T-helper 1 cell treated with Interleukin-12 subunit alpha and Interleukin-12 subunit beta and Interleukin-4 antibody, amounts not matched to agents 30 μg/mL and 1 μg/mL, for 36 hours (primary cell): Measurements from ENCODE around the gene MT2A.

Experiments
- H3K27ac Mint-ChIP-seq: one replicate; pipeline ENCODE4 v1.8.0; 2021; ENCODE audit warnings: mild to moderate bottlenecking, mixed read lengths
- H3K27me3 Mint-ChIP-seq: one replicate; pipeline ENCODE4 v1.8.0; 2021; ENCODE audit warnings: low read depth, mixed read lengths
- H3K36me3 Mint-ChIP-seq: one replicate; pipeline ENCODE4 v1.8.0; 2021; ENCODE audit warnings: low read depth, mixed read lengths
- H3K4me1 Mint-ChIP-seq: one replicate; pipeline ENCODE4 v1.8.0; 2021; ENCODE audit warnings: low read depth, mixed read lengths
- H3K4me3 Mint-ChIP-seq: one replicate; pipeline ENCODE4 v1.8.0; 2021; ENCODE audit warnings: mild to moderate bottlenecking, moderate library complexity, mixed read lengths
- H3K9me3 Mint-ChIP-seq: one replicate; pipeline ENCODE4 v1.8.0; 2021; ENCODE audit warnings: mixed read lengths

The MT2A gene

GRCh38 chr16:56634715-56635440 lies 26.5 kb downstream of the MT2A start:
- Mint-ChIP-seq H3K27me3 (peaks cover 93% of the 10 kb centered on the region), H3K4me1 (peaks cover 26% of the 10 kb centered on the region), H3K27ac (peak overlapping the region; percentile 41), H3K36me3 (peaks cover 6% of the 10 kb centered on the region), H3K9me3 (no peaks in the 10 kb centered on the region), H3K4me3 (peak overlapping the region; percentile 74)

GRCh38 chr16:56635441-56635967 lies 27.1 kb downstream of the MT2A start:
- Mint-ChIP-seq H3K4me3 (peak overlapping the region; percentile 46), H3K27ac (no peak overlapping the region), H3K9me3 (no peaks in the 10 kb centered on the region), H3K4me1 (peaks cover 22% of the 10 kb centered on the region), H3K36me3 (peaks cover 6% of the 10 kb centered on the region), H3K27me3 (peaks cover 93% of the 10 kb centered on the region)

- H3K36me3 Mint-ChIP-seq, result peaks cover 4% of the 10 kb centered on the region
- no peak overlapping the region for H3K4me3 Mint-ChIP-seq
- H3K27ac Mint-ChIP-seq, result no peak overlapping the region
- H3K27me3 Mint-ChIP-seq, result peaks cover 87% of the 10 kb centered on the region
- no peaks in the 10 kb centered on the region for H3K9me3 Mint-ChIP-seq
- peaks cover 20% of the 10 kb centered on the region for H3K4me1 Mint-ChIP-seq
These were observed 28.4 kb downstream of the MT2A start for GRCh38 chr16:56636616-56637413.

GRCh38 chr16:56637814-56638750 lies 29.7 kb downstream of the MT2A start, which contains the start of gene MT1A:
MT1A (plus strand) TSS chr16:56638666; CDS start chr16:56638739, 73 bp downstream.
- H3K9me3 Mint-ChIP-seq, result no peaks in the 10 kb centered on the region
- H3K4me1 Mint-ChIP-seq, result peaks cover 24% of the 10 kb centered on the region
- peak within 1 kb of the TSS; percentile 77 for H3K4me3 Mint-ChIP-seq
- H3K36me3 Mint-ChIP-seq, result peaks cover 3% of the 10 kb centered on the region
- H3K27me3 Mint-ChIP-seq, result peaks cover 86% of the 10 kb centered on the region
- H3K27ac Mint-ChIP-seq, result no peak within 1 kb of the TSS

- Mint-ChIP-seq H3K9me3 (no peaks in the 10 kb centered on the region), H3K27me3 (peaks cover 82% of the 10 kb centered on the region), H3K4me3 (no peak overlapping the region), H3K36me3 (peaks cover 3% of the 10 kb centered on the region), H3K4me1 (peaks cover 31% of the 10 kb centered on the region), H3K27ac (no peak overlapping the region)
These were observed 30.7 kb downstream of the MT2A start for GRCh38 chr16:56639045-56639444.

GRCh38 chr16:56640076-56640475 lies 31.7 kb downstream of the MT2A start:
- no peaks in the 10 kb centered on the region for H3K36me3 Mint-ChIP-seq
- no peak overlapping the region for H3K4me3 Mint-ChIP-seq
- no peak overlapping the region for H3K27ac Mint-ChIP-seq
- peaks cover 81% of the 10 kb centered on the region for H3K27me3 Mint-ChIP-seq
- H3K4me1 Mint-ChIP-seq, result peaks cover 29% of the 10 kb centered on the region
- no peaks in the 10 kb centered on the region for H3K9me3 Mint-ChIP-seq

GRCh38 chr16:56641166-56641565 lies 32.8 kb downstream of the MT2A start:
- H3K4me1 Mint-ChIP-seq, result peaks cover 26% of the 10 kb centered on the region

GRCh38 chr16:56643080-56643778 lies 34.8 kb downstream of the MT2A start:
- Mint-ChIP-seq H3K9me3 (no peaks in the 10 kb centered on the region), H3K36me3 (no peaks in the 10 kb centered on the region), H3K4me1 (peaks cover 19% of the 10 kb centered on the region), H3K27ac (no peak overlapping the region), H3K27me3 (peaks cover 73% of the 10 kb centered on the region), H3K4me3 (peak overlapping the region; percentile 71)

More at GRCh38 chr16:56641166-56641565, 32.8 kb downstream of the MT2A start:
- Mint-ChIP-seq H3K4me3 (no peak overlapping the region), H3K9me3 (no peaks in the 10 kb centered on the region), H3K27me3 (peaks cover 78% of the 10 kb centered on the region), H3K27ac (no peak overlapping the region), H3K36me3 (no peaks in the 10 kb centered on the region)

GRCh38 chr16:56643833-56644232 lies 35.4 kb downstream of the MT2A start:
- Mint-ChIP-seq H3K36me3 (no peaks in the 10 kb centered on the region), H3K9me3 (no peaks in the 10 kb centered on the region), H3K27me3 (peaks cover 75% of the 10 kb centered on the region), H3K27ac (no peak overlapping the region), H3K4me3 (peak overlapping the region; percentile 71), H3K4me1 (peaks cover 19% of the 10 kb centered on the region)

GRCh38 chr16:56645311-56645710 lies 36.9 kb downstream of the MT2A start:
- Mint-ChIP-seq H3K27me3 (peaks cover 67% of the 10 kb centered on the region), H3K4me3 (no peak overlapping the region), H3K9me3 (no peaks in the 10 kb centered on the region), H3K36me3 (no peaks in the 10 kb centered on the region), H3K27ac (no peak overlapping the region), H3K4me1 (peaks cover 19% of the 10 kb centered on the region)

- H3K9me3 Mint-ChIP-seq, result no peaks in the 10 kb centered on the region
- no peaks in the 10 kb centered on the region for H3K36me3 Mint-ChIP-seq
- H3K4me1 Mint-ChIP-seq, result peaks cover 19% of the 10 kb centered on the region
- no peak overlapping the region for H3K4me3 Mint-ChIP-seq
- no peak overlapping the region for H3K27ac Mint-ChIP-seq
- H3K27me3 Mint-ChIP-seq, result peaks cover 62% of the 10 kb centered on the region
These were observed 37.5 kb downstream of the MT2A start for GRCh38 chr16:56645838-56646237.

- H3K27me3 Mint-ChIP-seq, result peaks cover 65% of the 10 kb centered on the region
- H3K27ac Mint-ChIP-seq, result no peak overlapping the region
- H3K36me3 Mint-ChIP-seq, result no peaks in the 10 kb centered on the region
- no peaks in the 10 kb centered on the region for H3K9me3 Mint-ChIP-seq
- H3K4me3 Mint-ChIP-seq, result no peak overlapping the region
- H3K4me1 Mint-ChIP-seq, result peaks cover 12% of the 10 kb centered on the region
These were observed 39.5 kb downstream of the MT2A start for GRCh38 chr16:56647641-56648431.

GRCh38 chr16:56649271-56649670 lies 40.9 kb downstream of the MT2A start:
- Mint-ChIP-seq H3K36me3 (no peaks in the 10 kb centered on the region), H3K9me3 (no peaks in the 10 kb centered on the region), H3K27ac (no peak overlapping the region), H3K4me1 (peaks cover under 1% of the 10 kb centered on the region), H3K27me3 (peaks cover 63% of the 10 kb centered on the region), H3K4me3 (no peak overlapping the region)
